ENCODE data around the gene TGM6.

Gene TGM6

GRCh38 chr20:2394411-2395055 lies 13.8 kb downstream of the TGM6 start:
- no peaks in the 10 kb centered on the region for H3K36me3 Mint-ChIP-seq (ENCODE audit: low read depth)
- TF ChIP-seq CTCF (IDR thresholded peaks at IDR 0.05; ENCODE audit: unreplicated experiment in 3 of 3), result no peak
- peaks cover 6% of the 10 kb centered on the region for H3K27me3 Mint-ChIP-seq (ENCODE audit: low read depth)
- H3K9me3 Mint-ChIP-seq, result no peaks in the 10 kb centered on the region
- H3K4me3 Mint-ChIP-seq, result no peak overlapping the region
- no peaks in the 10 kb centered on the region for H3K4me1 Mint-ChIP-seq
- no peak overlapping the region for H3K27ac Mint-ChIP-seq

- Mint-ChIP-seq H3K27ac (no peak overlapping the region), H3K4me1 (no peaks in the 10 kb centered on the region), H3K4me3 (no peak overlapping the region), H3K36me3 (ENCODE audit: low read depth) (no peaks in the 10 kb centered on the region), H3K9me3 (no peaks in the 10 kb centered on the region), H3K27me3 (ENCODE audit: low read depth) (peaks cover 6% of the 10 kb centered on the region)
- no peak for TF ChIP-seq CTCF (IDR thresholded peaks at IDR 0.05; ENCODE audit: unreplicated experiment in 3 of 3)
These were observed 14.4 kb downstream of the TGM6 start for GRCh38 chr20:2395136-2395535.

- no peak for TF ChIP-seq CTCF (IDR thresholded peaks at IDR 0.05; ENCODE audit: unreplicated experiment in 3 of 3)
These were observed 15.6 kb downstream of the TGM6 start for GRCh38 chr20:2396241-2396814.

GRCh38 chr20:2397091-2397490 lies 16.4 kb downstream of the TGM6 start:
- Mint-ChIP-seq H3K9me3 (no peaks in the 10 kb centered on the region), H3K27ac (no peak overlapping the region), H3K27me3 (ENCODE audit: low read depth) (no peaks in the 10 kb centered on the region), H3K36me3 (ENCODE audit: low read depth) (no peaks in the 10 kb centered on the region), H3K4me1 (no peaks in the 10 kb centered on the region), H3K4me3 (no peak overlapping the region)
- TF ChIP-seq CTCF (IDR thresholded peaks at IDR 0.05; ENCODE audit: unreplicated experiment in 3 of 3), result no peak

More at GRCh38 chr20:2396241-2396814, 15.6 kb downstream of the TGM6 start:
- Mint-ChIP-seq H3K9me3 (no peaks in the 10 kb centered on the region), H3K4me1 (no peaks in the 10 kb centered on the region), H3K4me3 (no peak overlapping the region), H3K27ac (no peak overlapping the region), H3K27me3 (ENCODE audit: low read depth) (no peaks in the 10 kb centered on the region), H3K36me3 (ENCODE audit: low read depth) (no peaks in the 10 kb centered on the region)

GRCh38 chr20:2397595-2398145 lies 17.0 kb downstream of the TGM6 start:
- Mint-ChIP-seq H3K4me3 (no peak overlapping the region), H3K27me3 (ENCODE audit: low read depth) (no peaks in the 10 kb centered on the region), H3K27ac (no peak overlapping the region)

More at GRCh38 chr20:2397595-2398145, 17.0 kb downstream of the TGM6 start:
- H3K4me1 Mint-ChIP-seq, result no peaks in the 10 kb centered on the region
- no peak for TF ChIP-seq CTCF (IDR thresholded peaks at IDR 0.05; ENCODE audit: unreplicated experiment in 3 of 3)
- no peaks in the 10 kb centered on the region for H3K9me3 Mint-ChIP-seq
- H3K36me3 Mint-ChIP-seq (ENCODE audit: low read depth), result no peaks in the 10 kb centered on the region
